Activated T-helper 17 cell treated with anti-CD3 and anti-CD28 coated beads, Interleukin-2, amount 50 U/mL, for 72 hours (primary cell): ENCODE results near the gene SRXN1. TPM values are rescaled to one million over a fixed set of nuclear protein-coding genes. Genes with fewer than 3 reads are reported as not detected.
"Not testable (repeated sequence)": the region's sequence is repeated elsewhere in the genome, so short reads cannot be mapped to it uniquely, and the experiment has no call there.

Experiments
- ATAC-seq: fragments of 150-1000 bp; cut with Tn5 transposase; replicated peaks from 2 replicates; pipeline ENCODE4 v1.10.0; 2021; ENCODE audit warnings: mild to moderate bottlenecking, moderate library complexity
- H3K27ac Mint-ChIP-seq: one replicate; pipeline ENCODE4 v1.8.0; 2022; ENCODE audit warnings: mixed read lengths
- H3K27me3 Mint-ChIP-seq: one replicate; pipeline ENCODE4 v1.8.0; 2022; ENCODE audit warnings: mixed read lengths
- H3K36me3 Mint-ChIP-seq: one replicate; pipeline ENCODE4 v1.8.0; 2022; ENCODE audit warnings: low read depth, mild to moderate bottlenecking, mixed read lengths
- H3K4me1 Mint-ChIP-seq: one replicate; pipeline ENCODE4 v1.8.0; 2022; ENCODE audit warnings: mixed read lengths
- H3K4me3 Mint-ChIP-seq: one replicate; pipeline ENCODE4 v1.8.0; 2022; ENCODE audit warnings: mild to moderate bottlenecking, mixed read lengths
- H3K9me3 Mint-ChIP-seq: one replicate; pipeline ENCODE4 v1.8.0; 2022; ENCODE audit warnings: mixed read lengths
- total RNA-seq, 2 donors: library from RNA; stranded (reverse); gene quantifications; one replicate each; pipeline ENCODE4 v1.2.3, GENCODE V29; 2022

SRXN1 gene
- total RNA-seq, 2 donors from 2014 or later = 14.6 to 24.6 TPM

DNA sequence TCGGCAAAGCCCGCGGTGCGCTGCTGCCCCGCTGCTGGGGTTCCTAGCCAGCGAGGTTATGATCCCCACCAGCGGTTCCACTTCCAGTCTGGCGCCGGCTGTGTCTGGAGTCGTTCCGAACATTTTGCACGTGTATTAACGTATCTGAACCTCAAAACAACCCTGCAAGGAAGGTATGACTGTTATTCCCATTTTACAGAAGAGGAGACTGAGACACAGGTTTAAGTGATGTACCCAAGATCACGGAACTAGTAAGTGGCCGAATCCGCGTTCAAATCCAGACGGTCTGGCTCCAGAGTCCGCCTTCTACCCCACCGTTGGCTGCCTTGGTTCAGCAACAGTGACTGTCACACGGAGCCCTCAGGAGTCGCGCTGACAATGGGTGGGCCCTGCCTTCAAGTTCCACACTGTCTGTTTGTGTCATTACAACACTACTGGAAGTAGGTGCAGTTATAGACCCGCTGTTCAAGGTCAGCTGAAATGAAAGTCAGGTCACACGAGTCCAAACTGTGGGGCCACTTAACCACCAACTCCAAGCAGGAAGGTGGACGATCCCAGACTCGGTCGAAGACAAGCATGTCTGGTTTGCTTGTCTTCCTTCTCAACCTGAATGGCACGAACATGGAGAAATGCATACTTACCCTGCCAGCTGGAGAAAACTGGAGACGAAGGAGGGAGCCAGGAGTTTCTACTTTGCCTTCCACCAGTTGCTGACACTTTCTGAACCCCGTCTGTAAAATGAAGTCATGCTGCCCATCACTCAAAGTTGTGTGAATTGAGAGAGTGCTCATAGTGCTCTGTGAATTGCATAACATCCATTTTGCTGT is 803 bp upstream of the SRXN1 start:
- H3K9me3 Mint-ChIP-seq = no peaks in the 10 kb centered on the region
- H3K27me3 Mint-ChIP-seq = peaks cover 4% of the 10 kb centered on the region
- peaks cover 22% of the 10 kb centered on the region for H3K4me1 Mint-ChIP-seq
- peak overlapping the region; percentile 75 for H3K4me3 Mint-ChIP-seq
- ATAC-seq = peak; percentile 0
- H3K36me3 Mint-ChIP-seq = peaks cover 22% of the 10 kb centered on the region
- H3K27ac Mint-ChIP-seq = peak overlapping the region; percentile 71

DNA sequence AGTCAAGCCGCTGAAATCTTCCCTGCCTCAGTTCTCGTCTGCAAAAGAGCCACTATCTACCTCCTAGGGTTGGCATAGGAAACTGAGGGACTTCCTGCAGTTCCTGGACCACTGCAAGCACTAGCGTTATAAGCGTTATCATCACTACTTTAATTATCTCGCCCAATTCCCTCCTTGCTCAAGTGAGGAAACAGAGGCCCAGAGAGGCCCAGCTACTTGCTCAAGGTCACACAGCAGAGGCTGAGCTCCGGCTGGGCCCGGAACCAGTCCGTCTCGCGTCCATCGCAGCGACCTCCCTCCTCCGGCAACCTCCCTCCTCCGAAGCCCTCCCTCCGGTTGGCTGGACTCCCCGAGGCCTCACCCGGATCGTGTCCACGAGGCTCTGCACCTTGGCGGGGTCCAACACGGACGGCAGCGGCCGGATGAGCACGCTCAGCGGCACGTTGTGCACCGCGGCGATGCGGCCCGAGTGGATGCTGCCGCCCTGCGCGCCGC is 338 bp downstream of the SRXN1 start:
- peak overlapping the region; percentile 90 for H3K4me3 Mint-ChIP-seq
- ATAC-seq = peak; percentile 29
- H3K36me3 Mint-ChIP-seq = peaks cover 33% of the 10 kb centered on the region
- peak overlapping the region; percentile 73 for H3K27ac Mint-ChIP-seq
- peaks cover 22% of the 10 kb centered on the region for H3K4me1 Mint-ChIP-seq
- H3K27me3 Mint-ChIP-seq = no peaks in the 10 kb centered on the region
- no peaks in the 10 kb centered on the region for H3K9me3 Mint-ChIP-seq

DNA sequence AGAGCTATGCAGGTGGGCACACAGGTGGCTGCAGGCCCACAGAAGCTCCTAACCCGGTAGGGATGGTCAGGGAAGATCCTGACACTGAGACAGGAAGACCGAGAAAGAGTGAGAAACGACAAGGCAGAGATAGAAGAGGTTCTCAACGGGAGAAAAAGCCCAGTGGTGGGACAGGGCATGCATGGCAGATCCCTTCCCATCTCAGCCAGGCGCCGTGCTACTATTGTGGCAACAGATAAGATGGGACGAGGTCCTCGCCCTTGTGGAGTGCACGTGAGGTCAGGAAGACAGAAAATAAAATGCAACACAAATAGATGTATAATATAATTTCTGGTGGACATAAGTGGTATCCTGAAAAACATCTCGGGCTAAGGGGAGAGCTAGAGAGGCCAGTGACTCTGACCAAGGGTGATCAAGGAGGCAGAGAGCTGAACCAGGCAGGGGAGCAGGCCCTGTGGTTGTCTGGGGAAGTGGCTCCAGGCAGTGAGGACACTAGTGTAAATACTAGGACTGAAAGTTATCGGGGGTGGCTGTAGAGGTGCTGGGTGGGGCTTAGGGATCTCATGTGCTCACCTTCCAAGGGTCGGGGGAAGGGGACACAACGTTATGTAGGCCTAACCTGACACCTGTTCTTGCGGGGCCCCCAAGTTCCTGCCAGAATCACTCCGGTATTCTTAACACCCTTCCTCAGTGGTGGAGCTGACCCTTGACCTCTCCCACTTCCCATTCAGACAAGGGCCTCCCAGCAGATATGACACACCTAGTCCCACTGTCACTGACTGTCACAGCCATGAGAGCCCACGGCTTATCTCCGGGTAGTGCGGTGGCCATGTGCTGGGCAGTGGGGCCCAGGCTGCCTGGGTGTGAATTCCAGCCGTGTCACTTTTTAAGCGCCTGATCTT is 1.0 kb downstream of the SRXN1 start:
- no peaks in the 10 kb centered on the region for H3K9me3 Mint-ChIP-seq
- H3K27ac Mint-ChIP-seq = peak overlapping the region; percentile 73
- peaks cover 22% of the 10 kb centered on the region for H3K4me1 Mint-ChIP-seq
- no peaks in the 10 kb centered on the region for H3K27me3 Mint-ChIP-seq
- H3K36me3 Mint-ChIP-seq = peaks cover 40% of the 10 kb centered on the region
- peak; percentile 31 for ATAC-seq
- H3K4me3 Mint-ChIP-seq = peak overlapping the region; percentile 90

DNA sequence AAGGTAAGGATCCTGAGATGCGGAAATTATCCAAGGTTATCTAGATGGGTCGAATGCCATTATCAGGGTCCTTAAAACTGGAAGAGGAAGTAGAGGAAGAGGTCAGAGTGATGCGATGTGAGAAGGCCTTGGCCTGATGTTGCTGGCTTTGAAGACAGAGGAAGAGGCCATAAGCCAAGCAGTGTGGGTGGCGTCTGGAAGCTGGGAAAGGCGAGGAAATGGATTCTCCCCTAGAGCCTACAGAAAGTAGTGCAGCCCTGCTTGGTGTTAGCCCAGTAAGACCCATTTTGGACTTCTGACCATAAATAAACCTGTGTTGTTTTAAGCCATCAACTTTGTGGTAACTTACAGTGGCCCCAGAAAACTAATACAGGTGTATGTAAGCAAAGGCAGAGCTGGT is 2.0 kb downstream of the SRXN1 start:
- Mint-ChIP-seq H3K4me1 (peaks cover 22% of the 10 kb centered on the region), H3K9me3 (no peaks in the 10 kb centered on the region), H3K36me3 (peaks cover 44% of the 10 kb centered on the region), H3K27ac (peak overlapping the region; percentile 73), H3K27me3 (no peaks in the 10 kb centered on the region), H3K4me3 (peak overlapping the region; percentile 90)
- no peak for ATAC-seq

DNA sequence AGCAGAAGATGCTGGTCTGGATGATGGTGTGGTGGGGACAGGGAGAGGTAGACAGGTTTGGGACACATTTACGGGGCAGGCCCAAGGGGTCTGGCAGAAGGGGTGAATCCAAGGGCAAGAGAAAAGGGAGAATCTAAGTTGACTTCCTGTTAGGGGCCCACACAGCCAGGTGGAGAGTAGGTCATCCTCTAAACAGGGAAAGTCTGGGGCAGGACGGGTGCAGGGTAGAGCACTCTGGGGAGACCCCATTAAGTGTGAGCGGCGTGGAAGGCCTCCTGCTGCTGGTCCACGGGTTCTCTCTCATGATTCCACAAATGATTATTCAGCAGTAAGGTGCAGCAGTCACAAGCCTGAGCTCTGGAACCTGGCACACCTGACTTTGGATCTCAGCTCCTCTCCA is 2.7 kb downstream of the SRXN1 start:
- H3K27me3 Mint-ChIP-seq = no peaks in the 10 kb centered on the region
- peaks cover 44% of the 10 kb centered on the region for H3K36me3 Mint-ChIP-seq
- H3K4me1 Mint-ChIP-seq = peaks cover 22% of the 10 kb centered on the region
- H3K4me3 Mint-ChIP-seq = peak overlapping the region; percentile 90
- H3K9me3 Mint-ChIP-seq = no peaks in the 10 kb centered on the region
- peak overlapping the region; percentile 13 for H3K27ac Mint-ChIP-seq
- no peak for ATAC-seq

DNA sequence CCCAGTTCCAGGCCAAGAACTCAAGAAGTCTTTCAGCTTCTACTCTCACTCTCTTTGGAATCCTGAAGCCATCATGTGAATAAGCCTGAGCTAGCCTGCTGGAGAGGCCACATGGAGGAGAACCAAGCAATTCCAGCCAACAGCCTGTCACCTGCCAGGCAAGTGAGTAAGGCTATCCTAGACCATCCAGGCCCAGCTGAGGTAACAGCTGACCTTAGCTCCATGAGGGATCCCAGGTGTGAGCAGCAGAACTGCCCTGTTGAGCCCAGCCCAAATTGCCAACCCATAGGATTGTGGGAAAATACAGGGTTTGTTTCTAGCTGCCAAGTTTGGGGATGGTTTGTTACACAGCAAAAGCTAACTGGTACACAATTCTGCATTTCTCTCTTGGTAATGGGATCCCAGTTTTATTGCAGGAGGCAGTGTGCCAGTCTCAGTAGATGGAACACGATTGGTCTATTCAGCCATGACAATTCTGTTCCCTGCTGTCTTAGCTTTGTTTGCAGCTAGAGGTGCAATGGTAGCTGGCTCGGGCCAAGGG is 5.5 kb downstream of the SRXN1 start:
- Mint-ChIP-seq H3K4me1 (peaks cover 16% of the 10 kb centered on the region), H3K36me3 (peaks cover 44% of the 10 kb centered on the region), H3K27me3 (peaks cover 10% of the 10 kb centered on the region), H3K9me3 (no peaks in the 10 kb centered on the region), H3K27ac (no peak overlapping the region), H3K4me3 (no peak overlapping the region)
- no peak for ATAC-seq

DNA sequence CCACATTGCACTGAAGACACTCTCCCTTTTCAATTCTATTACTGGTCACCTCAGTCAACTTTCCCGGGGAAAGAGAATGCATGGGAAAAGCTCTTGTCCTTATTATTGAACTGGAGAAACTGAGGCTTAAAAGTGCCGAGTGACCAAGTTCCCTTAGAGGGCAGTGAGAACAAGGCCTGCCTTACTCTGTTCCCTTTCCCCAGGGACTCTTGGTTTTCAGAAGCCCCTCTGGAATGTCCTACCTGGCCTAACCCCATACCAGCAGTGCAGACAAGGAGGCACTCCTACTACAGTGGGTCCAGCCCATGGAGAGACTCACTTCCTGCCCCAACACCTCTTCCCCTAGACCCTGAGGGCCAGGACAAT is 6.1 kb downstream of the SRXN1 start:
- no peak for ATAC-seq
- Mint-ChIP-seq H3K4me1 (peaks cover 9% of the 10 kb centered on the region), H3K9me3 (no peaks in the 10 kb centered on the region), H3K27me3 (peaks cover 10% of the 10 kb centered on the region), H3K27ac (no peak overlapping the region), H3K4me3 (no peak overlapping the region), H3K36me3 (peaks cover 44% of the 10 kb centered on the region)

DNA sequence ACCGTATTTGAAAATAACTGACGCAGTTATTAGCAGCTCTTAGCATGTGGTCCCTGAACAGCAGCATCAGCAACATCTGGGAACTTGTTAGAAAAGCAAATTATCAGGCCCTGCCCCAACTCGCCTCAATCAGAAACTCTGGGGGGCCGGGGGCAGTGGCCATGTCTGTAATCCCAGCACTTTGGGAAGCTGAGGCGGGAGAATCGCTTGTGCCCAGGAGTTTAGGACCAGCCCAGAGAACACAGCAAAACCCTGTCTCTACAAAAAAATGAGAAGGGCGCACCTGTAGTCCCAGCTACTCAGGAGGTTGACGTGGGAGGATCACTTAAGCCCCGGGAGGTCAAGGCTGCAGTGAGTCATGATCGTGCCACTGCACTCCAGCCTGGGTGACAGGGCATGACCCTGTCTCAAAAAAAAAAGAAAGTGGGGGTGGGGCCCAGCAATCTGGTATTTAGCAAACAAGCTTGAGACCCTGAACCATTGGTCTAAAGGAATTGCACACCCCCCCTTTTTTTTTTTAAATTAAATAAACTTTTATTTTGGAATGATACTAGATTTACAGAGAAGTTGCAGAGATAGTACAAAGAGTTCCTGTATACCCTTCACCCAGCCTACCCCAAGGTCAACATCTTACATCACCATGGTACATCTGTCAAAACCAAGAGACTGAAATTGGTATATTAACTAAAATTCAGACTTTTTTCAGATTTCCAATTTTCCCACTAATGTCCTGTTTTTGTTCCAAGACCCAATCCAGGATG is 6.7 kb downstream of the SRXN1 start:
- Mint-ChIP-seq H3K4me3 (no peak overlapping the region), H3K27me3 (peaks cover 13% of the 10 kb centered on the region), H3K4me1 (peaks cover 5% of the 10 kb centered on the region), H3K27ac (no peak overlapping the region), H3K36me3 (peaks cover 44% of the 10 kb centered on the region), H3K9me3 (no peaks in the 10 kb centered on the region)
- ATAC-seq = no peak

DNA sequence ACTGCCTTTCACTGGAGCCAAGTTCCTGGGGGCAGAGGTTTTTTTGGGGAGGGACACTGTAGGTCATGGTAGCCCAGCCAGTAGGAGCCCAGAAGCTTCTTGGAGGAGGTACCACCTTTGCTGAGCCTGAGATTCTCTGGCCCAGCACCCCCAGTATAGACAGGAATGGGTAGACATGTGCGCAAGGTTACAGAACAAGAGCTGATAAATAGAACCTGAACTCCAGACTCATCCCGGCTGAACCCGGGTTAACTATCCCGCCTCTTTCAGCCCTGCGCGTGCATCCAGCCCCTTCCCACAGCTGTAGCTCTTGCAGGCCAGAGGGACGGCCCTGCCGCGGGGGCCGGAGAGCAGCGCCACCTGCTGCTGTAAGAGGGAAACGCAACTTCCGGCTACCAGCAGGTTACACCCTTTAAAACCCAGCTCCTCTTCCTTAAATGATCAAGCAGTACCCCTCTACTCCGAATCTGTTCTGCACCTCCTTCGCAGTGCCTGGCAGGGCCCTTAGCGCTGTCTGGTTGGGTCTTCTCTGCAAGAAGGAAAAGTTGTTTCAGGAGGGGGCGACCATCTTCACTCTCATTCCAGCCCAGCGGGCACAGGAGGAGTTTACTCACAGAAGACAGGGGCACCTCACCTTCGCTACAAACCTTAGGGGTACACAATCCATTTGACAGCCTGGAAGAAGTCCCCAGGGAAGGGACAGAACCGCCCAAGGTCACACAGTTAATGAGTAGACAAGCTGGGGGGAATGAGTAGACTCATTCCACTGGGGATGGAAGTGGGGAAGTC is 7.5 kb downstream of the SRXN1 start:
- ATAC-seq = peak; percentile 90
- Mint-ChIP-seq H3K9me3 (no peaks in the 10 kb centered on the region), H3K27ac (no peak overlapping the region), H3K4me1 (no peaks in the 10 kb centered on the region), H3K36me3 (peaks cover 39% of the 10 kb centered on the region), H3K27me3 (peaks cover 16% of the 10 kb centered on the region), H3K4me3 (no peak overlapping the region)

DNA sequence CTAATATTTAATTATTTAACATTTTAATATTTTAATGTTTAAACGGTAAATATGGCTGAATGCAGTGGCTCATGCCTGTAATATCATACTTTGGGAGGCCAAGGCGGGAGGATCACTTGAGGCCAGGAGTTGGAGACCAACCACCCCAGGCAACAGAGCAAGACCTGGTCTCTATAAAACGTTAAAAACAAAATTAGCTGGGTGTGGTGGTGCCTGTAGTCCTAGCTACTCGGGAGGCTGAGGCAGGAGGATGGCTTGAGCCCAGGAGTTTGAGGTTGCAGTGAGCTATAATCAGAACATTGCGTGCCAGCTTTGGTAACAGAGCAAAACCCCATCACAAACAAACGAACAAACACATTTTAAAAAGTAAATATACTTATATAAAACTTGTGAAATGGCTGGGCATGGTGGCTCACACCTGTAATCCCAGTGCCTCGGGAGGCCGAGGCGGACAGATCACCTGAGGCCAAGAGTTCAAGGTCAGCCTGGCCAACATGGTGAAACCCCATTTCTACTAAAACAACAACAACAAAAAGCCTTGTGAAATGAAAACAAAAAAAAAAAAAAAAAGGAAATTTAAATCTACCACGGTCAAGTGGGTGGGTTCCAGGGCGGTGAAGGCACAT is 8.2 kb downstream of the SRXN1 start:
- Mint-ChIP-seq H3K4me3 (no peak overlapping the region), H3K27ac (no peak overlapping the region), H3K27me3 (peaks cover 22% of the 10 kb centered on the region), H3K9me3 (no peaks in the 10 kb centered on the region), H3K4me1 (no peaks in the 10 kb centered on the region), H3K36me3 (peaks cover 32% of the 10 kb centered on the region)
- ATAC-seq = no peak

DNA sequence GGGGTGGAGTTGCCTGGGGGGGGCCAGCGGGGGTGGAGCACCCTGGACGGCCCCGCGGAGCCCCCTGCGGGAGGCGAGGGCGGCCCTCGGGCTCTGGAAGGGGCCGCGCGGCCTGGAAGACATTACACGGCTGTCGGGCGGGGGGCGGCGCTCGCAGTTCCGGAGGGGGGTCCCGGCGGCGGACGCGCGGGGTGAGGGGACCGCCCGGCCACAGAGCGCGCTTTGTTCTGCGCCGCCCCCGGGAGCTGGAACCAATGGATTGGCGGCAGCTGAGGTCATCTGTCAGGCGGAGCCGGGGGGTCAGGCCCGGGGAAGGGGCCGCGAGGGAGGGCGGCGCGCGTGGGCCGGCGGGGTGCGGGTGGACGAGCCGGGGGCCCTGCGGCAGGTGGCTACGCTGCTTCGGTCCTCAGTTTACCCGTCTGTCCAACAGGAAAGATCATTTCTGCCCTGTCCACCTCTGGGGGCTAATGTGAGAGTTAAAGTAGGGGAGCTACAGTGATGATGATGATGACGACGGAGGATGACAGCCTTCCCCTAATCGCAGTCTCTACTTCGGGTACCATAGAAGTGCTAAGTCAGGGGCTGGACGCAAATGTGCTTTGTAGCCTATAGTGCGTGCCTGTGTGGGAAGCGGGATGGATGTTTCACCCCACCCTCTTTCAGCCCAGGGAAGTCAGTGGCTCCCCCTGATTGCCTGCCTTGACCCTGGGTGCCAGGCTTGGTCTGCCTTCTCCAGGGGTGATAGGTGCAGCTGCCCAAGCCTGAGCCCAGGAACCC is 10.4 kb downstream of the SRXN1 start:
- Mint-ChIP-seq H3K36me3 (peaks cover 10% of the 10 kb centered on the region), H3K4me1 (no peaks in the 10 kb centered on the region), H3K9me3 (no peaks in the 10 kb centered on the region), H3K27me3 (peaks cover 24% of the 10 kb centered on the region), H3K4me3 (no peak overlapping the region), H3K27ac (no peak overlapping the region)
- ATAC-seq = no peak

DNA sequence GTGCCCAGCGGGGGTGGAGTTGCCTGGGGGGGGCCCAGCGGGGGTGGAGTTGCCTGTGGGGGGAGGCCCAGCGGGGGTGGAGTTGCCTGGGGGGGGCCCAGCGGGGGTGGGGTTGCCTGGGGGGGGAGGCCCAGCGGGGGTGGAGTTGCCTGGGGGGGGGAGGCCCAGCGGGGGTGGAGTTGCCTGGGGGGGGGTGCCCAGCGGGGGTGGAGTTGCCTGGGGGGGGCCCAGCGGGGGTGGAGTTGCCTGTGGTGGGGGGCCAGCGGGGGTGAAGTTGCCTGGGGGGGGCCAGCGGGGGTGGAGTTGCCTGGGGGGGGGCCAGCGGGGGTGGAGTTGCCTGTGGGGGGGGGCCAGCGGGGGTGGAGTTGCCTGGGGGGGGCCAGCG is 11.0 kb downstream of the SRXN1 start:
- H3K4me3 Mint-ChIP-seq, H3K4me1 Mint-ChIP-seq, ATAC-seq, H3K9me3 Mint-ChIP-seq, H3K27ac Mint-ChIP-seq, H3K36me3 Mint-ChIP-seq: not testable (repeated sequence)
- H3K27me3 Mint-ChIP-seq = peaks cover 27% of the 10 kb centered on the region

DNA sequence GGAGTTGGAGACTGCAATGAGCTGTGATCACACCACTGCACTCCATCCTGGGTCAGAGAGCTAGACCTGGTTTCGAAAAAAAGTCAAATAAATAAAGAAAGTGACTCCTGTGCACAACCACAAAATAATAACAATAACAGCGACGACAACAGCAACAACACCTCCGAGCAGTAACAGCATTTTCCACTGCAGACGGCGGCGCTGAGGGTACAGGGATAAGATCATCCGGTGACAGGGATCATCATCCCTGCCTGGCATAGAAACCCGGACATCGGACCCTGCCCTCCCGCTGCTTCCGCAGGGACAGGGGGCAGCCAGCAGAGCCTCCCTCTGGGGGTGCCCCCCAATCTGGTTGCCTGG is 11.5 kb downstream of the SRXN1 start:
- no peak for ATAC-seq
- no peaks in the 10 kb centered on the region for H3K4me1 Mint-ChIP-seq
- peak overlapping the region; percentile 35 for H3K4me3 Mint-ChIP-seq
- H3K9me3 Mint-ChIP-seq = no peaks in the 10 kb centered on the region
- H3K27ac Mint-ChIP-seq = no peak overlapping the region
- H3K36me3 Mint-ChIP-seq = no peaks in the 10 kb centered on the region
- H3K27me3 Mint-ChIP-seq = peaks cover 27% of the 10 kb centered on the region
